GM12878 (cell line): ENCODE results near the gene NDUFB7. TPM values are rescaled to one million over a fixed set of nuclear protein-coding genes. Genes with fewer than 3 reads are reported as not detected.
A peak's percentile ranks its signal among the peaks of the same experiment; 100 is the strongest.
"Not testable (repeated sequence)": the region's sequence is repeated elsewhere in the genome, so short reads cannot be mapped to it uniquely, and the experiment has no call there.

Source experiments
- ATAC-seq: fragments of 200-7000 bp; cut with Tn5 transposase; 3 replicates; pipeline ENCODE4 v1.9.1; 2020; ENCODE audit warnings: mild to moderate bottlenecking, moderate library complexity
- BruUV-seq: library from RNA; stranded (reverse); fragments of 400-500 nt; replicated peaks from 2 replicates; lab custom pipeline; 2021; lab: Mats Ljungman, UMichigan
- CTCF ChIA-PET: fragments of 300-600 bp; sonication (Branson Sonifier 250); formaldehyde crosslinking; extraction: SDS; loops from one replicate; lab custom pipeline; 2021; ENCODE audit warnings: inconsistent platforms; lab: Yijun Ruan, JAX
- POLR2A ChIA-PET: fragments of 350-600 bp; formaldehyde crosslinking; extraction: SDS; loops from one replicate; lab custom pipeline; 2021; ENCODE audit warnings: inconsistent platforms; lab: Charles Lee
- RAD21 ChIA-PET: fragments of 300-600 bp; sonication (Branson Sonifier 250); formaldehyde crosslinking; loops from one replicate; lab custom pipeline; 2023; ENCODE audit warnings: antibody characterized with exemption; ENCODE audit not compliant: unreplicated experiment; lab: Charles Lee
- SMC1A ChIA-PET: fragments of 300-600 bp; sonication (Branson Sonifier 250); formaldehyde crosslinking; loops from one replicate; lab custom pipeline; 2023; ENCODE audit not compliant: unreplicated experiment, uncharacterized antibody; lab: Charles Lee
- DNase-seq: peaks from one replicate; pipeline ENCODE4 v3.0.0-alpha.2; 2011; ENCODE audit warnings: low read depth, low spot score
- FAIRE-seq: peaks from 3 replicates; lab custom pipeline; 2011; peaks lifted over from hg19 to GRCh38; lab: Jason Lieb, UNC
- H2AFZ ChIP-seq: 2 replicates; pipeline ENCODE4 v1.6.0; 2011; ENCODE audit warnings: low read depth, low read length, control low read depth; ENCODE audit not compliant: control insufficient read depth
- H3K27ac ChIP-seq: 2 replicates; pipeline ENCODE4 v1.5.1; 2011; ENCODE audit warnings: control low read depth; ENCODE audit not compliant: control insufficient read depth, insufficient read depth
- H3K27me3 ChIP-seq, 2 experiments: replicated peaks in 1 of 2; 2 replicates each; pipeline versions ENCODE4 v1.6.0 to v1.6.1; 2011; ENCODE audit warnings: low read length in 1 of 2; ENCODE audit not compliant: control insufficient read depth in 2 of 2, insufficient read depth in 2 of 2
- H3K36me3 ChIP-seq, 2 experiments: 2 replicates each; pipeline ENCODE4 v1.5.1; 2011; ENCODE audit warnings: low read length in 1 of 2; ENCODE audit not compliant: control insufficient read depth in 2 of 2, insufficient read depth in 2 of 2
- H3K4me1 ChIP-seq: 2 replicates; pipeline ENCODE4 v1.6.1; 2011; ENCODE audit warnings: mild to moderate bottlenecking, low read length, moderate library complexity, mixed read lengths; ENCODE audit not compliant: control insufficient read depth, insufficient read depth
- H3K4me2 ChIP-seq: 2 replicates; pipeline ENCODE4 v1.6.0; 2011; ENCODE audit warnings: control low read depth; ENCODE audit not compliant: control insufficient read depth, insufficient read depth
- H3K4me3 ChIP-seq: fragments of 200-600 bp; sonication (generic); 2 replicates; pipeline ENCODE4 v1.5.1; 2016
- H3K79me2 ChIP-seq: 2 replicates; pipeline ENCODE4 v1.6.0; 2011; ENCODE audit warnings: low read length; ENCODE audit not compliant: control insufficient read depth, insufficient read depth
- H3K9ac ChIP-seq: 2 replicates; pipeline ENCODE4 v1.8.0; 2011; ENCODE audit warnings: low read length, control low read depth, mixed read lengths; ENCODE audit not compliant: control insufficient read depth, insufficient read depth
- H3K9me3 ChIP-seq: replicated peaks from 3 replicates; pipeline ENCODE4 v1.5.1; 2011; ENCODE audit warnings: mild to moderate bottlenecking, low read length; ENCODE audit not compliant: control insufficient read depth, insufficient read depth
- H4K20me1 ChIP-seq: 2 replicates; pipeline ENCODE4 v1.6.0; 2011; ENCODE audit not compliant: control insufficient read depth, insufficient read depth
- DPF2 ChIP-seq: fragments of 450-650 bp; IDR thresholded peaks from 2 replicates; pipeline ENCODE4 v1.6.1; 2017; ENCODE audit warnings: mild to moderate bottlenecking
- HDGF ChIP-seq: fragments of 450-650 bp; IDR thresholded peaks from 2 replicates; pipeline ENCODE4 v1.6.1; 2016; ENCODE audit warnings: antibody characterized with exemption
- LARP7 ChIP-seq: fragments of 450-650 bp; IDR thresholded peaks from 2 replicates; pipeline ENCODE4 v1.6.1; 2017; ENCODE audit warnings: mild to moderate bottlenecking
- NFIC ChIP-seq: IDR thresholded peaks from 2 replicates; pipeline ENCODE4 v1.6.1; 2012; ENCODE audit warnings: low read depth, mild to moderate bottlenecking, inconsistent platforms, low read length, moderate library complexity
- PML ChIP-seq: IDR thresholded peaks from 2 replicates; pipeline ENCODE4 v1.6.1; 2012; ENCODE audit warnings: low read length, inconsistent platforms
- POLR2AphosphoS5 ChIP-seq: IDR thresholded peaks from 2 replicates; pipeline ENCODE4 v1.6.1; 2011; ENCODE audit warnings: mild to moderate bottlenecking, low read length, inconsistent platforms
- SPI1 ChIP-seq: IDR thresholded peaks from 2 replicates; pipeline ENCODE4 v1.6.1; 2011; ENCODE audit warnings: low read depth, mild to moderate bottlenecking, low read length, moderate library complexity, borderline replicate concordance; ENCODE audit not compliant: insufficient read depth
- TCF12 ChIP-seq: IDR thresholded peaks from 2 replicates; pipeline ENCODE4 v1.6.1; 2011; ENCODE audit warnings: low read depth, mild to moderate bottlenecking, low read length
- ZNF217 ChIP-seq: fragments of 450-650 bp; IDR thresholded peaks from 2 replicates; pipeline ENCODE4 v1.6.1; 2017; ENCODE audit warnings: antibody characterized with exemption, mild to moderate bottlenecking
- WGBS: methylation state at CpG from one replicate; pipeline ENCODE4 v1.1.6; 2016; ENCODE audit warnings: low lambda C conversion rate; ENCODE audit not compliant: insufficient replicate concordance, insufficient coverage; ENCODE audit errors: missing lambda C conversion rate; 5-methylcytosine and 5-hydroxymethylcytosine counted together
- in situ Hi-C: fragments of 300-500 bp; cut with MboI; formaldehyde crosslinking; loops from 9 replicates; pipeline ENCODE4 v1.14.3; 2018; ENCODE audit warnings: mixed read lengths
- intact Hi-C: fragments of 100-400 bp; cut with micrococcal nuclease; formaldehyde crosslinking; loops from one replicate; pipeline ENCODE4 v1.14.2; 2022; ENCODE audit not compliant: unreplicated experiment
- polyA plus RNA-seq, 11 experiments: library from polyadenylated mRNA; depleted of rRNA in 4 of 11; unstranded in 6 of 11; stranded (reverse) in 5 of 11; fragments of >200 nt; fragmentation: Nextera tagmentation in 4 of 11; fragmentation: Illumina TruSeq in 1 of 11; extraction: Ambion mirVana in 4 of 11; extraction: Trizol in 1 of 11; gene quantifications; 1 replicate in 1 of 11; 2 replicates in 10 of 11; pipeline versions ENCODE4 v1.2.1 to v1.2.3, GENCODE V29; 2011 to 2016; ENCODE audit warnings: inconsistent platforms in 2 of 11, missing spikeins in 2 of 11, low read depth in 1 of 11
- total RNA-seq, 4 experiments: library from RNA; depleted of rRNA in 3 of 4; stranded (reverse); fragments of >200 nt in 3 of 4; fragmentation: Illumina TruSeq in 1 of 4; extraction: Trizol in 1 of 4; gene quantifications; 2 replicates each; pipeline versions ENCODE4 v1.2.1 to v1.2.3, GENCODE V29; 2013 to 2021
- TF ChIP-seq, protein P1 (sequence below): fragments of 450-650 bp; IDR thresholded peaks from 2 replicates; pipeline ENCODE4 v1.6.1; 2016; ENCODE audit warnings: mild to moderate bottlenecking
- TF ChIP-seq, protein P2 (sequence below): IDR thresholded peaks from 2 replicates; pipeline ENCODE4 v1.6.1; 2012; ENCODE audit warnings: improper control_type of control experiment, low read depth, low read length; ENCODE audit not compliant: insufficient replicate concordance
- TF ChIP-seq, protein P3 (sequence below): fragments of 450-650 bp; conservative IDR thresholded peaks from 2 replicates; pipeline ENCODE4 v1.6.1; 2017; ENCODE audit warnings: mild to moderate bottlenecking, moderate library complexity

Gene NDUFB7
- total and polyA plus RNA-seq, 10 of the 15 experiments (the other 5 are each of a cell fraction or from before 2014, with no cell fraction given) = 14.6 to 480 (median 182) TPM

DNA sequence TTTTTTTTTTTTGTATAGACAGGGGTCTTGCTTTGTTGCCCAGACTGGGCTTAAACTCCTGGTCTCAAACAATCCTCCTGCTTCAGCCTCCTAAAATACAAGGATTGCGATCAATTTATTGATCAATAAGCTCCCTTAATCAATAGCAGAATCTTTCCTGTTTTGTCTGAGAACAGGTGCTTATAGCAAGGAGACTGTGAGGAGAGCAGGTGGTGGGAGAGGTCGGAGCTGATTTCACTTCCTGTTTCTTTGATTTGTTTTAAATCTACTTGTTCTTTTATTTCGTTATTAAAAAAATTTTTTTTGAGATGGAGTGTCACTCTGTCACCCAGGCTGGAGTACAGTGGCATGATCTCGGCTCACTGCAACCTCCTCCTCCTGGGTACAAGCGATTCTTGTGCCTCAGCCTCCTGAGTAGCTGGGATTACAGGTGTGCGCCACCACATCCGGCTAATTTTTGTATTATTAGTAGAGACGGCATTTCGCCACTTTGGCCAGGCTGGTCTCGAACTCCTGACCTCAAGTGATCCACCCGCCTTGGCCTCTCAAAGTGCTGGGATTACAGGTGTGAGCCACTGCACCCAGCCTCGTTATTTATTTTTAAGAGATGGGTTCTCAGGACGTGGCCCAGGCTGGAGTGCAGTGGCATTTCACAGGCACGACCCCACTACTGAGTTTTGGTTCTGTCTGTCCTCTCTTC lies 41.7 kb upstream of the NDUFB7 start:
- Histone ChIP-seq H3K4me1 (peaks cover 20% of the 10 kb centered on the region), H3K27ac (peak overlapping the region; percentile 49), H3K4me2 (peak overlapping the region; percentile 35; the same call in 1 of the 2 replicates), H3K36me3 (peaks cover 8 to 11% of the 10 kb centered on the region in 2 experiments)
- RAD21 ChIA-PET = interaction anchor here (1.4 to 3.3 kb wide), 6 partner anchors 9 to 76 kb away, joined by 5 to 28 read pairs (median 7); no protein-coding TSS in a partner anchor
- ATAC-seq = peak; percentile 39
- H2AFZ ChIP-seq, H3K9me3 ChIP-seq, H3K27me3 ChIP-seq, BruUV-seq, FAIRE-seq, H4K20me1 ChIP-seq, H3K9ac ChIP-seq, H3K79me2 ChIP-seq, H3K4me3 ChIP-seq, in situ Hi-C loops, DNase-seq: not testable (repeated sequence)
- peak; percentile 93 for TF ChIP-seq DPF2
- TF ChIP-seq, protein P1, sequence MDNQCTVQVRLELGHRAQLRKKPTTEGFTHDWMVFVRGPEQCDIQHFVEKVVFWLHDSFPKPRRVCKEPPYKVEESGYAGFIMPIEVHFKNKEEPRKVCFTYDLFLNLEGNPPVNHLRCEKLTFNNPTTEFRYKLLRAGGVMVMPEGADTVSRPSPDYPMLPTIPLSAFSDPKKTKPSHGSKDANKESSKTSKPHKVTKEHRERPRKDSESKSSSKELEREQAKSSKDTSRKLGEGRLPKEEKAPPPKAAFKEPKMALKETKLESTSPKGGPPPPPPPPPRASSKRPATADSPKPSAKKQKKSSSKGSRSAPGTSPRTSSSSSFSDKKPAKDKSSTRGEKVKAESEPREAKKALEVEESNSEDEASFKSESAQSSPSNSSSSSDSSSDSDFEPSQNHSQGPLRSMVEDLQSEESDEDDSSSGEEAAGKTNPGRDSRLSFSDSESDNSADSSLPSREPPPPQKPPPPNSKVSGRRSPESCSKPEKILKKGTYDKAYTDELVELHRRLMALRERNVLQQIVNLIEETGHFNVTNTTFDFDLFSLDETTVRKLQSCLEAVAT = 0 out of 2 replicates have a peak, but pooled peaks have one; percentile 35
- TF ChIP-seq, protein P2, sequence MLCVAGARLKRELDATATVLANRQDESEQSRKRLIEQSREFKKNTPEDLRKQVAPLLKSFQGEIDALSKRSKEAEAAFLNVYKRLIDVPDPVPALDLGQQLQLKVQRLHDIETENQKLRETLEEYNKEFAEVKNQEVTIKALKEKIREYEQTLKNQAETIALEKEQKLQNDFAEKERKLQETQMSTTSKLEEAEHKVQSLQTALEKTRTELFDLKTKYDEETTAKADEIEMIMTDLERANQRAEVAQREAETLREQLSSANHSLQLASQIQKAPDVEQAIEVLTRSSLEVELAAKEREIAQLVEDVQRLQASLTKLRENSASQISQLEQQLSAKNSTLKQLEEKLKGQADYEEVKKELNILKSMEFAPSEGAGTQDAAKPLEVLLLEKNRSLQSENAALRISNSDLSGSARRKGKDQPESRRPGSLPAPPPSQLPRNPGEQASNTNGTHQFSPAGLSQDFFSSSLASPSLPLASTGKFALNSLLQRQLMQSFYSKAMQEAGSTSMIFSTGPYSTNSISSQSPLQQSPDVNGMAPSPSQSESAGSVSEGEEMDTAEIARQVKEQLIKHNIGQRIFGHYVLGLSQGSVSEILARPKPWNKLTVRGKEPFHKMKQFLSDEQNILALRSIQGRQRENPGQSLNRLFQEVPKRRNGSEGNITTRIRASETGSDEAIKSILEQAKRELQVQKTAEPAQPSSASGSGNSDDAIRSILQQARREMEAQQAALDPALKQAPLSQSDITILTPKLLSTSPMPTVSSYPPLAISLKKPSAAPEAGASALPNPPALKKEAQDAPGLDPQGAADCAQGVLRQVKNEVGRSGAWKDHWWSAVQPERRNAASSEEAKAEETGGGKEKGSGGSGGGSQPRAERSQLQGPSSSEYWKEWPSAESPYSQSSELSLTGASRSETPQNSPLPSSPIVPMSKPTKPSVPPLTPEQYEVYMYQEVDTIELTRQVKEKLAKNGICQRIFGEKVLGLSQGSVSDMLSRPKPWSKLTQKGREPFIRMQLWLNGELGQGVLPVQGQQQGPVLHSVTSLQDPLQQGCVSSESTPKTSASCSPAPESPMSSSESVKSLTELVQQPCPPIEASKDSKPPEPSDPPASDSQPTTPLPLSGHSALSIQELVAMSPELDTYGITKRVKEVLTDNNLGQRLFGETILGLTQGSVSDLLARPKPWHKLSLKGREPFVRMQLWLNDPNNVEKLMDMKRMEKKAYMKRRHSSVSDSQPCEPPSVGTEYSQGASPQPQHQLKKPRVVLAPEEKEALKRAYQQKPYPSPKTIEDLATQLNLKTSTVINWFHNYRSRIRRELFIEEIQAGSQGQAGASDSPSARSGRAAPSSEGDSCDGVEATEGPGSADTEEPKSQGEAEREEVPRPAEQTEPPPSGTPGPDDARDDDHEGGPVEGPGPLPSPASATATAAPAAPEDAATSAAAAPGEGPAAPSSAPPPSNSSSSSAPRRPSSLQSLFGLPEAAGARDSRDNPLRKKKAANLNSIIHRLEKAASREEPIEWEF = peak; percentile 98
- TF ChIP-seq HDGF = 0 out of 2 replicates have a peak, but pooled peaks have one; percentile 49
- TF ChIP-seq, protein P3, sequence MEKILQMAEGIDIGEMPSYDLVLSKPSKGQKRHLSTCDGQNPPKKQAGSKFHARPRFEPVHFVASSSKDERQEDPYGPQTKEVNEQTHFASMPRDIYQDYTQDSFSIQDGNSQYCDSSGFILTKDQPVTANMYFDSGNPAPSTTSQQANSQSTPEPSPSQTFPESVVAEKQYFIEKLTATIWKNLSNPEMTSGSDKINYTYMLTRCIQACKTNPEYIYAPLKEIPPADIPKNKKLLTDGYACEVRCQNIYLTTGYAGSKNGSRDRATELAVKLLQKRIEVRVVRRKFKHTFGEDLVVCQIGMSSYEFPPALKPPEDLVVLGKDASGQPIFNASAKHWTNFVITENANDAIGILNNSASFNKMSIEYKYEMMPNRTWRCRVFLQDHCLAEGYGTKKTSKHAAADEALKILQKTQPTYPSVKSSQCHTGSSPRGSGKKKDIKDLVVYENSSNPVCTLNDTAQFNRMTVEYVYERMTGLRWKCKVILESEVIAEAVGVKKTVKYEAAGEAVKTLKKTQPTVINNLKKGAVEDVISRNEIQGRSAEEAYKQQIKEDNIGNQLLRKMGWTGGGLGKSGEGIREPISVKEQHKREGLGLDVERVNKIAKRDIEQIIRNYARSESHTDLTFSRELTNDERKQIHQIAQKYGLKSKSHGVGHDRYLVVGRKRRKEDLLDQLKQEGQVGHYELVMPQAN = peak; percentile 52; the same call in 1 of the 2 replicates
- peak; percentile 14; the same call in 1 of the 2 replicates for TF ChIP-seq PML
- TF ChIP-seq POLR2AphosphoS5 = 0 out of 2 replicates have a peak, but pooled peaks have one; percentile 26
- peak; percentile 51; the same call in 1 of the 2 replicates for TF ChIP-seq LARP7
- TF ChIP-seq TCF12 = peak; percentile 60; the same call in 1 of the 2 replicates
- TF ChIP-seq SPI1 = peak; percentile 89
- TF ChIP-seq ZNF217 = peak; percentile 92
- TF ChIP-seq NFIC = 0 out of 2 replicates have a peak, but pooled peaks have one; percentile 10
- SMC1A ChIA-PET = interaction anchor here (0.6 to 4.3 kb wide), 9 partner anchors 9 to 255 kb away, joined by 3 to 31 read pairs (median 4); partner anchors contain the start of gene ADGRE3
- CTCF ChIA-PET = interaction anchor here (0.6 to 2.2 kb wide), 8 partner anchors 9 to 248 kb away, joined by 3 to 12 read pairs (median 4); no protein-coding TSS in a partner anchor
- POLR2A ChIA-PET = interaction anchor here (0.7 to 2.3 kb wide), 7 partner anchors 9 to 1040 kb away, joined by 3 to 11 read pairs (median 4); partner anchors contain the start of gene AKAP8L
- intact Hi-C loops = loop anchor here (10.0 kb wide), 1 partner anchor 71 kb away; no protein-coding TSS in a partner anchor
- 56% methylated on average over 14 of the region's 14 CpGs for WGBS
